GM12801 (cell line): Measurements from ENCODE around the gene UBAC2.

ENCODE experiments used
- TF ChIP-seq, protein P1 (sequence below): IDR thresholded peaks from one replicate; pipeline ENCODE4 v1.5.1; 2011; ENCODE audit warnings: control low read depth; ENCODE audit not compliant: insufficient read length; ENCODE audit errors: extremely low read depth

Gene UBAC2

GRCh38 chr13:99199541-99200431, 868 bp upstream of the UBAC2 start:
- TF ChIP-seq, protein P1, sequence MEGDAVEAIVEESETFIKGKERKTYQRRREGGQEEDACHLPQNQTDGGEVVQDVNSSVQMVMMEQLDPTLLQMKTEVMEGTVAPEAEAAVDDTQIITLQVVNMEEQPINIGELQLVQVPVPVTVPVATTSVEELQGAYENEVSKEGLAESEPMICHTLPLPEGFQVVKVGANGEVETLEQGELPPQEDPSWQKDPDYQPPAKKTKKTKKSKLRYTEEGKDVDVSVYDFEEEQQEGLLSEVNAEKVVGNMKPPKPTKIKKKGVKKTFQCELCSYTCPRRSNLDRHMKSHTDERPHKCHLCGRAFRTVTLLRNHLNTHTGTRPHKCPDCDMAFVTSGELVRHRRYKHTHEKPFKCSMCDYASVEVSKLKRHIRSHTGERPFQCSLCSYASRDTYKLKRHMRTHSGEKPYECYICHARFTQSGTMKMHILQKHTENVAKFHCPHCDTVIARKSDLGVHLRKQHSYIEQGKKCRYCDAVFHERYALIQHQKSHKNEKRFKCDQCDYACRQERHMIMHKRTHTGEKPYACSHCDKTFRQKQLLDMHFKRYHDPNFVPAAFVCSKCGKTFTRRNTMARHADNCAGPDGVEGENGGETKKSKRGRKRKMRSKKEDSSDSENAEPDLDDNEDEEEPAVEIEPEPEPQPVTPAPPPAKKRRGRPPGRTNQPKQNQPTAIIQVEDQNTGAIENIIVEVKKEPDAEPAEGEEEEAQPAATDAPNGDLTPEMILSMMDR = no peak

DNA sequence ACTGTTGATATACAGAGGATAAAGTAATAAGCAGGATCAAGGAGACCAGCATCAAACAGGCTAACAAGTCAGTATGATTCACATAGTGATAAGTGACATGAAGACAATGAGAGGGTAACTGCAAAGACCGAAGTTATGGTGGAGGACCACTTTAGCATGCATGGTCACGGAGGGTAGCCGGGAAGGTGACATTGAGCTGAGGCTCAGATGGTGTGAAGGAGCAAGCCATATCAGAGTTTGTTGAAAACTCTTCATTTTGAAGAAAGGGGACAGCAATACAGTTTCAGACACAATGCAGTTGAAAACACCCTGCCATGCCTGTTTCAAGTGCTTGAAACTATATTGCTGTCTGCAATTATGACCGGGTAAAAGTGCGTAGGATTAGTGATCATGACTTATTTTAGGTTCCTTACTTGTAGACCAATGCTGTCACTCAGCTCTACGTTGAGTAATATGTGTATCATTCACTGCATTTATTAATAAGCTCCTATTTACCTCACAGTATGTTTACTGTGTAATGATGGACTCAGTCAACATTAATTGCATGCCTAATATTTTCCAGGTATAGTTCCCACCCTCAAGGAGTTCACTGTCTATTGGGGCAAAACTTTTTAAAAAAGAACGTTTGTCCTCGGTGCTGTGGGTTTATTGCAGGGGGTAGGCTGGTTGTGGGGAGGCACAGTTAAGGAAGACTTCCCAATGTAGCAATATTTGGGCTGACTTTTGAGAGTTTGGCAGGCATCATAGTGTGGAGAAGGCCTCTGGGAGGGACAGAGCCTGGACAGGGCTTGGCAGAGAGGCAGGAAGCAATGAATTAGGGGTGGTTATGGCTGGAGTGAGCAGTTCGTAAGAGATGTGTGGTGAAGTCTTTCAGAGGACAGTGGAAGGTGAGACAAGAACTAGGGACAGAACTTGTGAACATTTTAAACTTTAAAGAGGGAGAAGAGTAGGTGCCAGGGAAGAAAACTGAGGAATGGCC, 3.2 kb downstream of the UBAC2 start:
- TF ChIP-seq, protein P1 = no peak

GRCh38 chr13:99205621-99206220, 5.1 kb downstream of the UBAC2 start:
- TF ChIP-seq, protein P1 = no peak

DNA sequence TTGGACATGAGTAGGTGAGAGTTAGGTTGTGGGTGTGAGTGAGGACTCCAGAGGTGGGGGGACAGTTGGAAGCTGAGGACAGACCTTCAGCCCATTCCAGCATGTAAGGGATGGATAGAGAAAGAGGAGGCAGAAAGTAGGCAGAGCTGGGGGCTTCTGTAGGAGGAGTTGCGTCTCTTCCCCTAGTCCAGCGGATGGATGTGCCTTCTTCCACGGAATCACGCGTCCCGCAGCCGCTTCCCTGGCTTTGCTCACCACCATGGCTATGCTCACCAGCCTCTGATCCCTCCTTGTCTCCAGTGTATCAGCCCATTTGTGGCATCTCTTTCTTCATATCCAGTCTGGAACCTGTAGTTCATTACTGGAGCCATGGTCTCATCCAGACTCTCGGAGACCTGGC, 5.6 kb downstream of the UBAC2 start:
- TF ChIP-seq, protein P1 = no peak

- TF ChIP-seq, protein P1 = no peak
Observed at GRCh38 chr13:99206873-99207272, 6.2 kb downstream of the UBAC2 start.

GRCh38 chr13:99207511-99207910, 6.9 kb downstream of the UBAC2 start:
- TF ChIP-seq, protein P1 = no peak

GRCh38 chr13:99208185-99208584, 7.5 kb downstream of the UBAC2 start:
- TF ChIP-seq, protein P1 = no peak
